ENCODE measurements around the gene USP11.

The USP11 gene

DNA sequence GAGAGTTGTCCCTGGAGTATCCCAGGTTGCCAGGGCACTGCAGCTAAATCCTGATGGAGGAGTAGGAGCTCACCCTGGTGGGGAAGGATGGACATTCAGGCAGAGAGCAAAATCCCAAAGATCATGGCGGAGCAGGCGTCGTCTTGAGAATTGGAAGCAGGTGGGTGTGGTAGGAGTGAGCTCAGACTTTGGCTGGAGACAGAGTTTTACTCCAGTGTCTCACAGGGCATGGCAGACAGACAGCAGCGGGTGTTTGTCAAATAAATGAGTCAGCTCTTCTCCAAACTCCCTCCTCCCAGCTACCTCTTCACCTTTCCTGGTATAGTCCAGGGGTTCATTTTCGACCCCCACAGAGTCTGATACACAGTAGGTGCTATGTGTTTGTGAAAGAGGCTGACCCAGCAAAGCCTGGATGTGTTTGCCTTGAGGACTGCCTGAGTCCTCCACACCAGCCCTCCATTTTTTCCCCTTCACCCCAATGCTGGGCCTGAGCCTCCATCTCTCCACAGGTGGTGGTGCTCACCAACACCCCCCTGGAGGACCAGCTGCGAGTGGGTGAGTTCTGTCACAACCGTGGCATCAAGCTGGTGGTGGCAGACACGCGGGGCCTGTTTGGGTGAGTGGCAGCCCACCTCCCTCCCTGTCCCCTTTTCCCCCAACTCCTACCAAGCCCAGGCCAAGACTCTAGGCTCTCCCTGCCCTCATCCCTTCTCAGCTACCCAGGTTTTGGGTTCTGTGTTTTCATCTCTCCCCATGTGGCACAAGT is 32.2 kb upstream of the USP11 start:
- no peak overlapping the region for H3K27ac ChIP-seq (ENCODE audit: extremely low read depth, low read depth, low read length)
- no peaks in the 10 kb centered on the region for H3K9me3 ChIP-seq (ENCODE audit: control insufficient read depth, insufficient read depth, low read depth, low read length)
- CTCF ChIA-PET = interaction anchor here (1.5 kb wide), 1 partner anchor 184 kb away, joined by 4 read pairs; no protein-coding TSS in a partner anchor
- H3K4me1 ChIP-seq (ENCODE audit: control insufficient read depth, insufficient read depth, low read length) = 0 out of 2 replicates have a peak, but pooled peaks cover 4% of the 10 kb centered on the region
- TF ChIP-seq ZBTB17 (tag by site-specific recombination; IDR thresholded peaks at IDR 0.05) = no peak
- peak; percentile 49 for TF ChIP-seq KLF1 (tag by site-specific recombination; IDR thresholded peaks at IDR 0.05)
- TF ChIP-seq ZNF664 (tag by site-specific recombination; IDR thresholded peaks at IDR 0.05) = no peak
- peaks cover 54 to 100% of the 10 kb centered on the region in 2 experiments for H3K36me3 ChIP-seq (ENCODE audit: control insufficient read depth in 2 of 2, insufficient read depth in 1 of 2, low read length in 2 of 2)
- no peak overlapping the region for H3K4me3 ChIP-seq (ENCODE audit: low read depth, low read length)
- POLR2A ChIA-PET = interaction anchor here (0.9 to 1.5 kb wide), 3 partner anchors 10 to 18 kb away, joined by 5 to 10 read pairs (median 7); partner anchors contain the start of gene CDK16

DNA sequence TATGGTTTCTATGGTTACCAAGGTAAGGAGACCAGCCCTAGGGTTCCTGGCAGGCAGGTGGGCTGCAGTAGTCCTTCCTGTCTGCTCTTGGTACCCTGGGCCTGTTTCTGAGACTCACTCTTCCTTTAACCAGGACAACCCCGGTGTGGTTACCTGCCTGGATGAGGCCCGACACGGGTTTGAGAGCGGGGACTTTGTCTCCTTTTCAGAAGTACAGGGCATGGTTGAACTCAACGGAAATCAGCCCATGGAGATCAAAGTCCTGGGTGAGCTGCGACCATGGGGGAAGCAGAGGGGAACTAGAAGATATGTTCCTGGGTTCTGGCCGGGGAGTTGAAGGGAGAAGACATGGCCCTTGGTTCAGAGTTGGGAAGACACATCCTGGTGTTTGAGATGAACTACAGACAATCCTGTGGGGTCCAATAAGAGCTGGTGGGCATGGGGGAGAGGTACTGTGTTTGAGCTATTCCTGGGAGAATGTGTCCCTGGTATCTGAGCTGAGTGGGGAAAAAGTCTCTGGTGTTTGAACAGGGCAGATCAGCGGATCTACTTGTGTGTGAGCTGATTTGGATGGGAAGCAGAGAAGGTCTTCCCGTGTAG is 31.4 kb upstream of the USP11 start:
- POLR2A ChIA-PET = interaction anchor here (0.5 to 1.5 kb wide), 3 partner anchors 15 to 48 kb away, joined by 3 to 7 read pairs (median 4); no protein-coding TSS in a partner anchor
- H3K36me3 ChIP-seq (ENCODE audit: control insufficient read depth in 2 of 2, insufficient read depth in 1 of 2, low read length in 2 of 2) = peaks cover 59 to 100% of the 10 kb centered on the region in 2 experiments
- no peaks in the 10 kb centered on the region for H3K9me3 ChIP-seq (ENCODE audit: control insufficient read depth, insufficient read depth, low read depth, low read length)
- no peaks in the 10 kb centered on the region for H3K4me1 ChIP-seq (ENCODE audit: control insufficient read depth, insufficient read depth, low read length)
- CTCF ChIA-PET = interaction anchor here (0.8 to 1.5 kb wide), 2 partner anchors 111 to 183 kb away, joined by 3 to 4 read pairs; no protein-coding TSS in a partner anchor
- no peak overlapping the region for H3K4me3 ChIP-seq (ENCODE audit: low read depth, low read length)
- no peak overlapping the region for H3K27ac ChIP-seq (ENCODE audit: extremely low read depth, low read depth, low read length)
- TF ChIP-seq TCF7L2 (IDR thresholded peaks at IDR 0.05; ENCODE audit: borderline replicate concordance, low read depth, low read length) (no peak), ZNF19 (tag by site-specific recombination; IDR thresholded peaks at IDR 0.05; ENCODE audit: low read depth) (no peak), ZNF658 (tag by site-specific recombination; IDR thresholded peaks at IDR 0.05) (no peak)
- TF ChIP-seq, protein P1, sequence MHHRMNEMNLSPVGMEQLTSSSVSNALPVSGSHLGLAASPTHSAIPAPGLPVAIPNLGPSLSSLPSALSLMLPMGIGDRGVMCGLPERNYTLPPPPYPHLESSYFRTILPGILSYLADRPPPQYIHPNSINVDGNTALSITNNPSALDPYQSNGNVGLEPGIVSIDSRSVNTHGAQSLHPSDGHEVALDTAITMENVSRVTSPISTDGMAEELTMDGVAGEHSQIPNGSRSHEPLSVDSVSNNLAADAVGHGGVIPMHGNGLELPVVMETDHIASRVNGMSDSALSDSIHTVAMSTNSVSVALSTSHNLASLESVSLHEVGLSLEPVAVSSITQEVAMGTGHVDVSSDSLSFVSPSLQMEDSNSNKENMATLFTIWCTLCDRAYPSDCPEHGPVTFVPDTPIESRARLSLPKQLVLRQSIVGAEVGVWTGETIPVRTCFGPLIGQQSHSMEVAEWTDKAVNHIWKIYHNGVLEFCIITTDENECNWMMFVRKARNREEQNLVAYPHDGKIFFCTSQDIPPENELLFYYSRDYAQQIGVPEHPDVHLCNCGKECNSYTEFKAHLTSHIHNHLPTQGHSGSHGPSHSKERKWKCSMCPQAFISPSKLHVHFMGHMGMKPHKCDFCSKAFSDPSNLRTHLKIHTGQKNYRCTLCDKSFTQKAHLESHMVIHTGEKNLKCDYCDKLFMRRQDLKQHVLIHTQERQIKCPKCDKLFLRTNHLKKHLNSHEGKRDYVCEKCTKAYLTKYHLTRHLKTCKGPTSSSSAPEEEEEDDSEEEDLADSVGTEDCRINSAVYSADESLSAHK (tag by site-specific recombination; IDR thresholded peaks at IDR 0.05) = no peak
- TF ChIP-seq, protein P2, sequence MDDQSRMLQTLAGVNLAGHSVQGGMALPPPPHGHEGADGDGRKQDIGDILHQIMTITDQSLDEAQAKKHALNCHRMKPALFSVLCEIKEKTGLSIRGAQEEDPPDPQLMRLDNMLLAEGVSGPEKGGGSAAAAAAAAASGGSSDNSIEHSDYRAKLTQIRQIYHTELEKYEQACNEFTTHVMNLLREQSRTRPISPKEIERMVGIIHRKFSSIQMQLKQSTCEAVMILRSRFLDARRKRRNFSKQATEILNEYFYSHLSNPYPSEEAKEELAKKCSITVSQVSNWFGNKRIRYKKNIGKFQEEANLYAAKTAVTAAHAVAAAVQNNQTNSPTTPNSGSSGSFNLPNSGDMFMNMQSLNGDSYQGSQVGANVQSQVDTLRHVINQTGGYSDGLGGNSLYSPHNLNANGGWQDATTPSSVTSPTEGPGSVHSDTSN (CRISPR knock-in tag; IDR thresholded peaks at IDR 0.05) = no peak
- TF ChIP-seq, protein P3, sequence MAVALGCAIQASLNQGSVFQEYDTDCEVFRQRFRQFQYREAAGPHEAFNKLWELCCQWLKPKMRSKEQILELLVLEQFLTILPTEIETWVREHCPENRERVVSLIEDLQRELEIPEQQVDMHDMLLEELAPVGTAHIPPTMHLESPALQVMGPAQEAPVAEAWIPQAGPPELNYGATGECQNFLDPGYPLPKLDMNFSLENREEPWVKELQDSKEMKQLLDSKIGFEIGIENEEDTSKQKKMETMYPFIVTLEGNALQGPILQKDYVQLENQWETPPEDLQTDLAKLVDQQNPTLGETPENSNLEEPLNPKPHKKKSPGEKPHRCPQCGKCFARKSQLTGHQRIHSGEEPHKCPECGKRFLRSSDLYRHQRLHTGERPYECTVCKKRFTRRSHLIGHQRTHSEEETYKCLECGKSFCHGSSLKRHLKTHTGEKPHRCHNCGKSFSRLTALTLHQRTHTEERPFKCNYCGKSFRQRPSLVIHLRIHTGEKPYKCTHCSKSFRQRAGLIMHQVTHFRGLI (tag by site-specific recombination; IDR thresholded peaks at IDR 0.05) = no peak
- TF ChIP-seq, protein P4, sequence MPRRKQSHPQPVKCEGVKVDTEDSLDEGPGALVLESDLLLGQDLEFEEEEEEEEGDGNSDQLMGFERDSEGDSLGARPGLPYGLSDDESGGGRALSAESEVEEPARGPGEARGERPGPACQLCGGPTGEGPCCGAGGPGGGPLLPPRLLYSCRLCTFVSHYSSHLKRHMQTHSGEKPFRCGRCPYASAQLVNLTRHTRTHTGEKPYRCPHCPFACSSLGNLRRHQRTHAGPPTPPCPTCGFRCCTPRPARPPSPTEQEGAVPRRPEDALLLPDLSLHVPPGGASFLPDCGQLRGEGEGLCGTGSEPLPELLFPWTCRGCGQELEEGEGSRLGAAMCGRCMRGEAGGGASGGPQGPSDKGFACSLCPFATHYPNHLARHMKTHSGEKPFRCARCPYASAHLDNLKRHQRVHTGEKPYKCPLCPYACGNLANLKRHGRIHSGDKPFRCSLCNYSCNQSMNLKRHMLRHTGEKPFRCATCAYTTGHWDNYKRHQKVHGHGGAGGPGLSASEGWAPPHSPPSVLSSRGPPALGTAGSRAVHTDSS (tag by site-specific recombination; IDR thresholded peaks at IDR 0.05) = no peak

DNA sequence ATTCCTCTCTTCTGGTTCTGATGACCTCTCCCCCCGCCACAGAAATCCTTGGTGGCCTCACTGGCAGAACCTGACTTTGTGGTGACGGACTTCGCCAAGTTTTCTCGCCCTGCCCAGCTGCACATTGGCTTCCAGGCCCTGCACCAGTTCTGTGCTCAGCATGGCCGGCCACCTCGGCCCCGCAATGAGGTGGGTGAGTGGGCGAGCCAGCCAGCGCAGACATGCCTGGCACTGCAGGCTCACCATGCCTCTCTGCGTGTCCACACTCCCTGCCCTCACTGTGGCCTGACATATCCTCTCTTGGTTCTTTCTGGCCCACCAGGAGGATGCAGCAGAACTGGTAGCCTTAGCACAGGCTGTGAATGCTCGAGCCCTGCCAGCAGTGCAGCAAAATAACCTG is 30.5 kb upstream of the USP11 start:
- POLR2A ChIA-PET = interaction anchor here (0.5 to 1.5 kb wide), 3 partner anchors 14 to 35 kb away, joined by 3 to 7 read pairs (median 6); no protein-coding TSS in a partner anchor
- Histone ChIP-seq H3K36me3 (ENCODE audit: control insufficient read depth in 2 of 2, insufficient read depth in 1 of 2, low read length in 2 of 2) (peaks cover 68 to 100% of the 10 kb centered on the region in 2 experiments), H3K4me3 (ENCODE audit: low read depth, low read length) (no peak overlapping the region), H3K9me3 (ENCODE audit: control insufficient read depth, insufficient read depth, low read depth, low read length) (no peaks in the 10 kb centered on the region), H3K4me1 (ENCODE audit: control insufficient read depth, insufficient read depth, low read length) (no peaks in the 10 kb centered on the region), H3K27ac (ENCODE audit: extremely low read depth, low read depth, low read length) (no peak overlapping the region)
- CTCF ChIA-PET = interaction anchor here (0.8 kb wide), 1 partner anchor 111 kb away, joined by 3 read pairs; no protein-coding TSS in a partner anchor
- TF ChIP-seq ZNF114 (tag by site-specific recombination; IDR thresholded peaks at IDR 0.05) = no peak
